Measurements from ENCODE around the gene MORN1.

The MORN1 gene

GRCh38 chr1:2347896-2348295 is 43.5 kb downstream of the MORN1 start:
- TF ChIP-seq EZH2 (IDR thresholded peaks at IDR 0.05; ENCODE audit: borderline replicate concordance, low read length) (no peak), CTCF (IDR thresholded peaks at IDR 0.05; ENCODE audit: low read length) (no peak)
- Histone ChIP-seq H3K79me2 (ENCODE audit: insufficient read depth, low read length) (no peaks in the 10 kb centered on the region), H3K27me3 (ENCODE audit: insufficient read depth, low read length) (no peaks in the 10 kb centered on the region), H2AFZ (ENCODE audit: low read length) (no peak overlapping the region), H3K9ac (ENCODE audit: low read length) (no peak overlapping the region), H4K20me1 (ENCODE audit: insufficient read depth, low read length) (no peaks in the 10 kb centered on the region), H3F3A (ENCODE audit: insufficient read depth, low read length) (no peaks in the 10 kb centered on the region), H3K4me2 (ENCODE audit: low read length) (no peak overlapping the region), H3K36me3 (ENCODE audit: insufficient read depth, low read length) (no peaks in the 10 kb centered on the region), H3K4me1 (ENCODE audit: insufficient read depth, low read length, severe bottlenecking) (no peaks in the 10 kb centered on the region), H3K27ac (ENCODE audit: low read depth, low read length, poor library complexity, severe bottlenecking) (no peak overlapping the region), H3K4me3 (ENCODE audit: low read depth, low read length, poor library complexity, severe bottlenecking) (no peak overlapping the region), H3K9me3 (ENCODE audit: low read length) (no peaks in the 10 kb centered on the region), H3K9me2 (ENCODE audit: low read depth, low read length) (no peaks in the 10 kb centered on the region)

- H3K4me1 ChIP-seq (ENCODE audit: insufficient read depth, low read length, severe bottlenecking) = no peaks in the 10 kb centered on the region
- H4K20me1 ChIP-seq (ENCODE audit: insufficient read depth, low read length) = no peaks in the 10 kb centered on the region
- H3K9ac ChIP-seq (ENCODE audit: low read length) = no peak overlapping the region
- TF ChIP-seq EZH2 (IDR thresholded peaks at IDR 0.05; ENCODE audit: borderline replicate concordance, low read length) (no peak), CTCF (IDR thresholded peaks at IDR 0.05; ENCODE audit: low read length) (no peak)
- H3K4me2 ChIP-seq (ENCODE audit: low read length) = no peak overlapping the region
- H3K9me2 ChIP-seq (ENCODE audit: low read depth, low read length) = no peaks in the 10 kb centered on the region
- no peaks in the 10 kb centered on the region for H3K9me3 ChIP-seq (ENCODE audit: low read length)
- H3K4me3 ChIP-seq (ENCODE audit: low read depth, low read length, poor library complexity, severe bottlenecking) = no peak overlapping the region
- H3K36me3 ChIP-seq (ENCODE audit: insufficient read depth, low read length) = no peaks in the 10 kb centered on the region
- no peaks in the 10 kb centered on the region for H3F3A ChIP-seq (ENCODE audit: insufficient read depth, low read length)
- H3K79me2 ChIP-seq (ENCODE audit: insufficient read depth, low read length) = no peaks in the 10 kb centered on the region
- no peak overlapping the region for H3K27ac ChIP-seq (ENCODE audit: low read depth, low read length, poor library complexity, severe bottlenecking)
- no peaks in the 10 kb centered on the region for H3K27me3 ChIP-seq (ENCODE audit: insufficient read depth, low read length)
- no peak overlapping the region for H2AFZ ChIP-seq (ENCODE audit: low read length)
Measured at GRCh38 chr1:2347409-2347785, 44.0 kb downstream of the MORN1 start.

- no peaks in the 10 kb centered on the region for H3K36me3 ChIP-seq (ENCODE audit: insufficient read depth, low read length)
- no peaks in the 10 kb centered on the region for H4K20me1 ChIP-seq (ENCODE audit: insufficient read depth, low read length)
- H3K9me3 ChIP-seq (ENCODE audit: low read length) = no peaks in the 10 kb centered on the region
- no peaks in the 10 kb centered on the region for H3K27me3 ChIP-seq (ENCODE audit: insufficient read depth, low read length)
- no peaks in the 10 kb centered on the region for H3K4me1 ChIP-seq (ENCODE audit: insufficient read depth, low read length, severe bottlenecking)
- TF ChIP-seq EZH2 (IDR thresholded peaks at IDR 0.05; ENCODE audit: borderline replicate concordance, low read length) (no peak), CTCF (IDR thresholded peaks at IDR 0.05; ENCODE audit: low read length) (no peak)
- no peak overlapping the region for H2AFZ ChIP-seq (ENCODE audit: low read length)
- H3K4me3 ChIP-seq (ENCODE audit: low read depth, low read length, poor library complexity, severe bottlenecking) = no peak overlapping the region
- H3K27ac ChIP-seq (ENCODE audit: low read depth, low read length, poor library complexity, severe bottlenecking) = no peak overlapping the region
- no peaks in the 10 kb centered on the region for H3K9me2 ChIP-seq (ENCODE audit: low read depth, low read length)
- no peaks in the 10 kb centered on the region for H3F3A ChIP-seq (ENCODE audit: insufficient read depth, low read length)
- H3K79me2 ChIP-seq (ENCODE audit: insufficient read depth, low read length) = no peaks in the 10 kb centered on the region
- H3K9ac ChIP-seq (ENCODE audit: low read length) = no peak overlapping the region
- no peak overlapping the region for H3K4me2 ChIP-seq (ENCODE audit: low read length)
Measured at GRCh38 chr1:2346691-2347408, 44.5 kb downstream of the MORN1 start.

All from OCI-LY1 (cell line).